G401 (cell line): ENCODE measurements around the gene SH3GL2. TPM values are rescaled to one million over a fixed set of nuclear protein-coding genes. Genes with fewer than 3 reads are reported as not detected.
A peak's percentile ranks its signal among the peaks of the same experiment; 100 is the strongest.

Experiments used
- DNase-seq: peaks from one replicate; pipeline ENCODE4 v3.0.0-alpha.2; 2015; ENCODE audit warnings: low spot score
- in situ Hi-C: cut with HindIII; loops from 2 replicates; pipeline ENCODE4 v1.10.0; 2016; ENCODE audit warnings: low sequenced_read_pairs, mixed read lengths
- total RNA-seq: library from RNA; depleted of rRNA; stranded (reverse); fragments of >200 nt; shearing (Covaris generic); gene quantifications from 2 replicates; pipeline ENCODE4 v1.2.3, GENCODE V29; 2014

SH3GL2 gene
- total RNA-seq, 1 experiment from 2014 or later, result not detected

DNA sequence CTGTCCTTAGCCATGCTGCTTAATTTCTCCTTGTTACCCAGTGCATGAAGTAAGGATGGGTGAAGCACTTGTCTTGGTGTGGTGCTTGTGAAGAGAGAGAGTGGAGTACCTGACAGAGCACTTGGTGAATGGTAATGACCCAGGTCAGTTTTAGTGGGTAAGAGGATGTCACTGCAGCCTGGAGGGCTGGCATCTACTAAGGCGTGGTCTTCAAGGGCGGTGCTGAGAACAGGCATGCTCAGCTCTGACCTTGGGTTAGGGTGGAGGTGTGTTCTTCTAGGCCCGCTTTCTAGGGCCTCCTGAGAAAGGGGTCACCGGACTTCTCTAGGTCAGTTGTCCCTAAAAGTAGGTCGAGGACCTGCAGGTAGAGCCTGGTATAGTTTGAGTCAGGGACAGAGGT lies 25.7 kb downstream of the SH3GL2 start:
- no peak for DNase-seq
- in situ Hi-C loops, result no loop called here

DNA sequence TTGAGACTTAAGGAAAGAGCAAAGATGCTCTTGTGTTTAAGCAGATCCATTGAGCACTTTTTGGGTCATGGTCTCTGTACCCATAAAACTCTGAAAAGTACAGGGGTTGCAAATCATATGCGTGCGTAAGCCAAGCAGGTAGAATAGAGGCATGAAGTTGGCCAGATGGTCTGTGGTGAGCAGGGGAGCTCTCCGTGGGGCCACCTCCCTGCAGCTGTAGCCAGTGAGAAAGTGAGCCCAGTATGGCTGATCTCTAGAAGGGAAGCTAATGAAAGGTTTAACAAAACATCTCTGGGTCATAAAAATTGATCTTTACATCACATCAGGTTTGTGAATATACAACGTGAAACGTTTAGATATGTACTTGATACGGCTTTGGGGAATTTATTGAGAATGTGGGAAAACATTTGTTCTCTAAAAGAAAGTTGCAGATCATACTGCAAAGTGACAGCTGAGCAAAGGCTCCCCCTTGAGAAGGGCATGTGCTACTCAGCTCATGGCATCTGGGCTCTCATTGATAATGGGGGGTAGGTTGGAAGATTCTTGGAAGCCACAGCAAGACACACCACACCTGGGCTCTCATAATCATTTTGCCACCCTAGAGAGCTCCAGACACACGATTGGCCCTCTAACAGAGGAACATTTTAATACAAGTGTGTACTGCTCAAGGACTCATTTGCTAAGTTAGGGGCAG lies 30.6 kb downstream of the SH3GL2 start:
- in situ Hi-C loops, result no loop called here
- peak; percentile 48 for DNase-seq

DNA sequence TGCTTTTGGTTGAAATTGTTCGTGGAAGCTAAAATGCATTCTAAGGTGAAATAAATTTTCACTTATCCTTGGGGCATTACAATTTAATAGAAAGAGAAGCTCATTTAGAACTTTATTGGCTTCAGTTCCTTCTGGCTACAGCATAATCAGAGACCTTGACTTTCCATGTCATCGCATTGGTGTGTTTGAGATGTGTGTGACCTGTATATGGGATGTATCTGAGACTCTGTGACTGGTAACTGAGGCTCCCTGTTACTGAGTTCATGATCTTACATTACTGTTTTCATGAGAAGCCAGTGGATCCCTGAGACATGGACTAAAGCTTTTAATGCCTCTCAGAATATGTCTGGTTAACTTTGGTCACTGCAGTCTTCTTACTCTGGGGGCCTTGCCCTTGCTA lies 32.5 kb downstream of the SH3GL2 start:
- DNase-seq, result no peak
- in situ Hi-C loops, result no loop called here

DNA sequence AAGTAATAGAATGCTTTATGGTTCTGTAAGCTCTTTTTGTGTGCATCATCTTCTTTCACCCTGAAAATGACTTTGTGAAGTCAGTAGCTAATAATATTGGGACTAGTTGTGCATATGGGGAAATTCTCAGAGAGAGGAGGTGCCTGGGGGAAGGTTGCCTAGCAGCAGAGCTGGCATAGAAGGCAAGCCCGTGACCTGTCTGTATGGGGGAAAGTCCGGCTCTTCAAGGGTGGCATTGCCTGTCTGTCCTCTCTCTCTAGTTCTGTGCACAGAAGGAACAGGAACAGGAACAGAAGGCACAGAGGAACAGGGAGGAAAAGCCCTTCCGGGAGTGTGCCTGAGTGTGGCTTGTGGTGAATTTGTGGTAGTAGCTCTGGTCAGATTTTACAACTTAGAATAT lies 33.1 kb downstream of the SH3GL2 start:
- peak; percentile 82 for DNase-seq
- in situ Hi-C loops, result no loop called here

DNA sequence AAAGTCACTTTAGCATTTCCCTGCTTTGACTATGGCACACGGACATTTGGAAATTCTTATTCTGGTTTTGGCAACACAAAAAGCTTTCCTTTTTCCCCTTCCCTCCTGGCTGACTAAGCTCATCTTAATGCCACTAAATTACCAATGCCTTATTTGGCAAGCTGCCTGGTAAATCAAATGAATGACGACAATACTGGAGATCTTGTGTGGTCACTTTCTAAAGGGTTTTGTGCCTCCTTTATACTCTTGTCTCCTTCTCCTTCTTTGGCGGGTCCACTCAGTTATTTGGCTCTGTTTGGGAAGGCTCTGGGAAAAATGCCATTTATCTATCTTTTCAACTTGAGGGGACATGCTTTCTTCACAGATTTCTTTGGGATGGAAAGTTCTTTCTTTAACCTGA lies 34.9 kb downstream of the SH3GL2 start:
- DNase-seq, result peak; percentile 70
- in situ Hi-C loops, result no loop called here

DNA sequence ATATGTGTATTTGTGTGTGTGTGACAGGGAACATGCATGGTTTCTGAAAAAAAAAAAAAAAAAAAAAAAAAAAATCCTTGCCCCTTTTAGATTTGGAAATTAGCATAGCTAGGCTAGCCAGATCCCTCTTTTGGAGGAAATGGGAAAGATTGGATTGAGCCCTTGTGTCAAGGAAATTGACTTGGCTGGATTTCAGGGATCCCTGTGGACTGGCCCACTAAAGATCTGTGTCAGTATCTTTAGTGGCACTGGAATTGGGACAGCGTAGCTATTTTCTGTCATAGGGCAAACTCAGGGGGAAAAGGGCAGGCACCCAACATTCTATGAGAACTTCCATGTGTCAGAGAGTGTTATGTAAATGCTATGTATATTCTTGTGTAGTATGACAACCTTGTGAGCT lies 35.4 kb downstream of the SH3GL2 start:
- in situ Hi-C loops, result no loop called here
- DNase-seq, result peak; percentile 94

DNA sequence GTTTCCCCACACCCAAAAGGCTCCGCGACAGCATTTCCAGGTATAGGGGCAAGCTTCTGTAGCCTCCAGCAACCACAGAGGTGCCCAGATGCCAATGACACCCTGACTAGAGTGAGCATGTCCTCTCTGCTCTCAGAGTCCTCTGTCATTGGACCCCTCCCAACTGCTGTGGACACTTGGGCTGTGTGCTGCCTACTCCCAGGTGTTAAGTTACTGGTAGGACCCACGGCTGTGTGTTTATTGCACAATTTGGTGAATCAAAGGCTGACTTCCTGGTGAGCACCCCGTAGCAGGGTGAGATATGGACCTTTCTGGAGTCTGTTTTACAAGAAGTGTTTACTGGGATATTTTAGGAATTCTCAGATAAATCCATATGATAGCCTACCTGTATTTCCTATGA lies 36.0 kb downstream of the SH3GL2 start:
- DNase-seq, result peak; percentile 34
- in situ Hi-C loops, result no loop called here

DNA sequence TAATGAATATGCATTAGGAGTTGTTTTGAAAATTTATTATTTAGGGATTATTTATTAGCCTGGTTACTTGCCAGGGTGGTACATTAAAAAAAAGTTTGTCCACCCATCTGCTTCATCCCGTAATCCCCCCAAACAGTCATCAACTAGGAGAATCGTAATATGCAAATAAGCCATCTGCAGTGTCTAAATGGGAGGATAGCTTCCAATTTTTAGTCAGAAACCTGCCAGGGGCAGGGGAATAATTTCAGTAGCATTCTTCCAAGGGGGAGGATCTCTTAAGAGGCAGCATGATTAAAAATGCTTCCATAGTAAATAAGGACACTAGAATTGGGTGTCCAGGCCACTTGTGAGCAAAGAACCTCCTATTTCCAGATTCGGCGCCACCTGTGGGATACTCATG lies 43.3 kb downstream of the SH3GL2 start:
- DNase-seq, result peak; percentile 90
- in situ Hi-C loops, result no loop called here

DNA sequence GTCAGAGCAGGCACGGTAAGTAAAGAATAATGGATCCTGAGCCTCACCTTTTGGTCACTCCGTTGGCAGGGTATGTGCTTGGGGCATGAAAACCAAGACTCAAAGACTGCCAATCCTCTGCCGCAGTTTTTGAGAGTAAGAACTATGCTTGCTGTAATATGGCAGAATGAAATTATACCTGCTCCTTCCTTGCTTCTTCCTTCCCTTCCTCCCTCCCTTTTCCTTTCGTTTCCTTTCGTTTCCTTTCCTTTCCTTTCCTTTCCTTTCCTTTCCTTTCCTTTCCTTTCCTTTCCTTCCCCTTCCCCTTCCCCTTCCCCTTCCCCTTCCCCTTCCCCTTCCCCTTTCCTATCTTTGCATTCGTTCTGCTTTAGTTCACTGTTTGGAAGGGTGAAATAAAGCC lies 43.9 kb downstream of the SH3GL2 start:
- in situ Hi-C loops, result no loop called here
- no peak for DNase-seq

DNA sequence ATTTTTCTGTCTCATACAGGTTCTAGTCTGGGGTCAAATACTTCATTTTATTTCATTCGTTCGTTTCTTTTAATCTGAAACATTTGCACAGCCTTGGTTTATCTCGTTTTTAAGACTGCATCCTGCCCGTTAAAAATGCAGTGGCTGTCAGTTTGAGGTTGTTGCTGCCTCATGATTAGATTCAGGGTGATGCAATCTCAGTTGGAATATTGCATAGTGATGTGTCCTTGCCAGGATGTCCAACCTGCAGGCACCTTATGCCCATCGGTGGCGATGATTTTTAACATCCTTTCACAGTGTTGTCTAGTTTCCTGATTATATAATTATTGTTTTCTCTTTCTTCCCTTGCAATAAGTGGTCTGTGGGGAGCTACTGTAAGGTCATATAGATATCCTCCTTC lies 45.1 kb downstream of the SH3GL2 start:
- DNase-seq, result peak; percentile 88
- in situ Hi-C loops, result no loop called here

DNA sequence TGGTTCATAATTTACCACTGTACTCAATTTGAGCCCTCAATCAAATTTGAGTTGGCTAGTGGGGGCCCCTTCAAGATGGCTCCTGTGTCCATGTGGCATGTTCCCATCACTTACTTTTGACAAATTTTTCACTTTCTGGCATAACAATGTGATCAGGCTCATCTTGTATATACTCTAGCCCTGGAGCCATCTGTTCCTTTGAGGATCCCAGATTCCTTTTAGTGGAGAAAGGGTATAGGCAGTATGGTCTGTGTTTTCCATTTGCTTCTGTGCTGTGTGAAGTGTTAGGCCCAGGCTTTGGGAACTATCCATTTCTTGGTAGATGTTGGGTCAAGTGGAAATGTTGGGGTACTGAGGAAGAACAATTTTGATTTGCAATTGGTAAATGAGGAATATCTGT lies 45.7 kb downstream of the SH3GL2 start:
- in situ Hi-C loops, result no loop called here
- DNase-seq, result peak; percentile 52

DNA sequence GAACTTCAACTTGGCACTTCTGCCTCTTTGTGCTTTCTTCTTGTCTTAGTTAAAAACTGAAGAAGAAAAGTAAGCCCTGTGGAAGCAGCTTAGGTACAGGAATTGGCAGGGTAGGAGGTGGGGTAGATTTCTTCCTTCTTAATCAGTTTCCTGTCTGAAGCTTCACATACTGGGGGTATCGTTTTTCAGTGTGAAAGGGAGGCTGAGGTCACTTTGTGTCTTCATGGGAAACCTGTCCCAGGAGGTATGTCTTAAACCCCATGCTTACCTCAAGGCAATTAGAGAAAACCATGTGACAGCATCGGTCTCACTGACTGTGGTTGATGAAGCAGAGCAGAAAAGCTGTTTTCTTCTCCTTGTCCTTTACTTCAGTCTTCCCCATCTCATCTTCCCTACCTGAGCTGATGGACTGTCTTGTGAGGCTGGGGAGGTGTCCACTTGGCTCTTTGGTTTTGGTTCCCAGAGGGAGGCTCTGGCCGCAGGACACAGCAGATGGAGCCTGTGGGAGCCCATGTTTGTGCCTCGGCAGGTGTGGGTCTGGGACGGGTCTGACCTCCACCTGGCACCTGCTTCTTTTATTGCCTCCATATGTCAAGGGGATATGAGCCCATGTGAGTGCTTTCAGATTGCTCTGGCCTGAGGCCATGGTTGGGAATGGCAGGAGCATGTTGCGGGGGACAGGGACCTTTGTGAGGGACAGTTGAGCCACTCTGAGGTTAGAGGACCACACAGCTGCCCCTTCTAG lies 47.0 kb downstream of the SH3GL2 start:
- in situ Hi-C loops, result no loop called here

DNA sequence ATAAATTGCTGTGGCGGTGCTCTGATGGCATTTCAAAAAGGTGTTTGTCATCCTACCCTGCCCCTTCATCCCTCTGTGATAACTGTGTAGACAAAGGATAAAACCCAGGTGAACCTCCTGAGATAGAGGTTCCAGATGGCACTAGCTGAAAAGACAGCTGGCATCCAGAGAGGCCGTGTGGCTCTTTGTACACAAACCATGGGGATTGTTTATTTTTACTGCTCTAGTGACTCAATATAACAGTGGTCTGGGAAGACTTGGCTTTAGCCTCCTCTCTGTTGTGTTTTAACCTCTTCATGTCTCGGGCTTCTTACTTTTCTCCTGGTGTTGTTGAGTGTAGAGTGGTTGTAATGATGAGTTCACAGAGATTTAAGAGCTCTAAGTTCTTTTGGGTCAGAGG lies 48.8 kb downstream of the SH3GL2 start:
- peak; percentile 98 for DNase-seq
- in situ Hi-C loops, result no loop called here

More for the DNA sequence above, 47.0 kb downstream of the SH3GL2 start:
- peak; percentile 96 for DNase-seq

DNA sequence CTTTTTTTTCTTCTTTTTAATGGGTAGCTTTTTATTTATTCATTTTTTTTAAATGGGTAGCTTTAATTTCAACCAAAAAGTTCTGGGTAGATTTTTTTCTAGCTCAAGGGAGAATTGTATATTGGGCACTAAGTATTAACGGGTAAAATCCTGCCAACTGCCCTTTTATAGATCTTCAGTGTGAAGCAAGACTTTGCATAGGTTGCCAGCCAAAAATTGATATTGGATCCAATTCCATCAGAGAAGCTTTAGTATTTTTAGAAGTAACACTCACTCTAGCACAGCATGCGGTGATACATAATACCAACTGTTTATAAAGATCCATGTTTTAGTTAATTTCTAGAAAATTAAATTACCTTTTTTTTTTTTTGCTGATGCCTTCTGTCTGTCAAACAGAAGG lies 49.8 kb downstream of the SH3GL2 start:
- in situ Hi-C loops, result no loop called here
- no peak for DNase-seq

DNA sequence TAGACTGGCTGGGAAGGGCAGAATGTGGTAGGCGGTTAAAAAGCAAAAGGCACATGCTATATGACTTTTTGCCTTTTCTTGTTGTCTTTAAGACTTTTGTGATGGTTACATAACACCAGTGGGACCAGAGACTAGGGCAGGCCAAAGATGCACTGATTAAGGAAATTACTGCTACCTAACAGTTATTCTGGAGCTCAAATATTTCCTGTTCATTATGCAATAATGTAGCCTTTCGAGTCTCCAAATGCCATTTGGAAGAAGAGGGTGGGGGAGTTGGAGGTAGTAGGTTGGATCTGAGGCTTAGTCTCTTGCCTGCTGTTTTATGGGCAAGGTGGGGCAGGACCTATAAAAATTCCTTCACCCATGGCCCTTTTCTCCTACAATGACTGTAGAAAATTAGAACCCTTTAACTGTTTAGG lies 51.7 kb downstream of the SH3GL2 start:
- no peak for DNase-seq
- in situ Hi-C loops, result no loop called here

DNA sequence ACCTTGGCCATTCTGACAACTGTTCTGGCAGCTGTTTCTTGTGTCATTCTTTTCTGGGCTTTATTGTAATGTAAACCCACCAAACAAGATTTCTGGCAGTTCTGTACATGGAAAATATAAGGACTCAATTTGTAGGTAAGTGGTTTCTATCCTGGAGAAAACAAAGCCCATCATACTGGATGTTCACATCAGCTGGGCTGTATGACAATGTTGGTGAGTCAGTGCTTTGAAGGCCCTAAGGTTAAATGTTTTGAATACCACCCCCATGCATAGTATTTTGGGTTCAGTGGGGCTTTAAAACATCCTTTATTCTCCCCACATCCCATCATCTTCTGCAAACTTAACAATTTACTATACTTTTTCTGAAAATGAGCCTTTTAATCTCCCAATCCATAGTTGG lies 52.5 kb downstream of the SH3GL2 start:
- in situ Hi-C loops, result no loop called here
- no peak for DNase-seq

DNA sequence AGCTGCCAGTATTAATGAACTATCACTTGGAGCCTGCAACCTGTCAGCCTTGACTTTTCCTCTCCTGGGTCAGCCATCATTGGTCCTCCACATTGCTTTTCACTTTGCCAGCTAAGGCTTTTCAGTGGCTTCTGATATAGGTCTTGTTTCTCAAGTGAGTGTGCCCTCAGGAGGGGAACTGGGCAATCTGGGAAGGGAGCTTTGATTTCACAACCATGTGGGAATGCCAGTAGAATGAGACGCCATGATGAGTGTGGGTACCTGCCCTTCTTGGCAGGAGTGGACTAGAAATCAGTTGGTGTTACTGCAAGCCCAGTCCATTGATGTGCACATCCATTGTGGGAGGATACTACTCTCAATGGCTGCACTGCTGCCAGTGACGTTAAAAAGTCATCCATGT lies 54.1 kb downstream of the SH3GL2 start:
- in situ Hi-C loops, result no loop called here
- DNase-seq, result no peak

DNA sequence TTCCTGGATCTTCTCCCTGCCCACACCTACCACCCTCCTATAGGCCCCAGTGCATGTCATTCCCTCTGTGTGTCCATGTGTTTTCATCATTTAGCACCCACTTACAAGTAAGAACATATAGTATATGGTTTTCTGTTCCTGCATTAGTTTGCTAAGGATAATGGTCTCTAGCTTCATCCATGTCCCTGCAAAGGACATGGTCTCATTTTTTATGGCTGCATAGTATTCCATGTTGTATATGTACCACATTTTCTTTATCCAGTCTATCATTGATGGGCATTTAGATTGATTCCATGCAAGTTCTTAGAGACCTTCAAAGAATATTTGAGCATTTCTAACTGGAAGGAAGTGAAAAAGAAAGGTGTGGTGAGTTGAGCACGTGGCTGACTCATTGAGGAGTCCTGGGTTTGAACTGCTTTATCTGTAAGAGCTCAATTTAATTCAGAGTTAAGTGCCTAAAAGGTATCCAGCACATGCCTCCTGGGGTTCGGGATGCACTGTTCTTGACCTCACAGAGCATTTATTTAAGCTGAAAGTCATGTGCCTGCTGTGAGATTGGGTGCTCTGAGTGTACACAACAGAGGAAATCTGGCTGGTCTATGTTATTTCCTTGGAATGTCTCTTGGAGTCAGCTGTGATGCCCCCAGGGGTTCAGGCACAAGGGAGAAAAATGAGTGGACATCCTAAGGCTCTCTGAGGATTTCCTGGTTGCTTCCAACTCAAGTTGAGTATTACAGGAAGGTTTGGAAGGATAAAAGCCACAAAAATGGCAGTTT lies 56.4 kb downstream of the SH3GL2 start:
- DNase-seq, result no peak
- in situ Hi-C loops, result no loop called here

DNA sequence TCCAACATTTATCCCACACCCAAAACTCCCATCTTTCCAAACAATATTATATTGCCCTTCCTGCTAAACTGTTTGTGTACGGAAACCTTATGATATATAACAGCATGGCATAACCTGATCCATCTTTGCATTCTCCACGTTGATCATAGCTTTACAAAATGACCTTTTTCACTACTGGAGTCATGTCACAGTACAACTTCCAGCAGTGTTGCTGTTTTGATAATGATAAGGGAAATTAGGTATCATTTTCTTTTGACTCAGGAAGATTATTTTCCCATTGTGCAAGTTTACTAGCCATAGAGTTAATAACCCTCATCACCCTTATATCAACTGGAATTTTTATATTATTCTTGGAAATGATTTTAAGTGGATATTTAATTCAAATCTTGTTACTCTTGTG lies 57.5 kb downstream of the SH3GL2 start:
- DNase-seq, result no peak
- in situ Hi-C loops, result no loop called here

DNA sequence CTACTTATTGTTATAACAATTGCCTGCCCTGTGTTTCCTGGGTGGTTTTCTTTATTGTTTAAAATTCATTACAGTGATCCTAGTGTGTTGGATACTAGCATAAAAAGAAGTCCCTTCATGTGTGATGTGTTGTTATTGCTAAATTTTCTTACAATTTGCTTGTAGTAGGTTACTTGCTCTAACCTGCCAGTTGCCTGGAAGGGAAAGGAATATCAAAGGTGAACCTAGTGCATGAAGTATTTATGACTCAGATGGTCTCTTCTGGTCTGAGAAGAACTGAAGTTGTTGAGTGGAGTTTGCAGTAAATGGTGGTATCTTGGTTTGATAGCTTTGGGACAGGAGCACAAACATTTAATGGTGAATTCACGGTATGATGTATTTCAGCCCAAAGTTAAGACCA lies 58.0 kb downstream of the SH3GL2 start:
- no peak for DNase-seq
- in situ Hi-C loops, result no loop called here
